Measurements from ENCODE around the gene KCNK4.

KCNK4 gene

DNA sequence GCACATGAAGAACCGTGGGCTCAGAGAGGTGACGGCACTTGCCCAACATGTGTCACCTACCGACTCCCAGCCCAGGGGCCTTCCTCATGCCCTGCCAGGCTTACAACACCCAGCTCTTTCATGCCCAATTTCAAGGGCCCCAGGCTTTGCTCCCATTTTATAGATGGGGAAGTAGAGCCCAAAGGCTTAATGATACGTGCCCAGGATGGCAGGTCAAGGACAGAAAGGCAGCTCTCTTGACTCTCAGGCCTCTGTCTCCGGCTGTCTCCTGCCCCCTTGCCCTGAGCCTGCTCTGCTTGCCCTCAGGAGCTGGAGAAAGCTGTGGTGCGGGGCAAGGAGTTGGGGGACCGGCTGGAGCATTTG is 57.9 kb downstream of the KCNK4 start:
- DNase-seq (ENCODE audit: low read depth), result no peak

- no peak for DNase-seq (ENCODE audit: low read depth)
Measured at GRCh38 chr11:64349404-64349803, 58.3 kb downstream of the KCNK4 start.

Measured in EH (cell line).